ENCODE measurements around the gene MCM5. TPM values are rescaled to one million over a fixed set of nuclear protein-coding genes. Genes with fewer than 3 reads are reported as not detected.

Gene MCM5
- total and polyA plus RNA-seq, 2 of the 13 experiments (the other 11 are each of a cell fraction or from before 2014, with no cell fraction given) = 40.2 to 93.5 TPM

GRCh38 chr22:35399678-35400500 lies at the start of gene MCM5 (continued):
- TF ChIP-seq ZNF280B (CRISPR knock-in tag; IDR thresholded peaks at IDR 0.05; ENCODE audit: borderline replicate concordance) (peak; percentile 54; the same call in 1 of the 2 replicates), FLYWCH1 (CRISPR knock-in tag; IDR thresholded peaks at IDR 0.05) (peak; percentile 95; the same call in 1 of the 2 replicates), ZFP1 (CRISPR knock-in tag; IDR thresholded peaks at IDR 0.05) (0 out of 2 replicates have a peak, but pooled peaks have one; percentile 20), ADNP (CRISPR knock-in tag; IDR thresholded peaks at IDR 0.05) (no peak), SRSF1 (optimal IDR thresholded peaks at IDR 0.05; ENCODE audit: low read depth, low read length) (peak; percentile 68), ZNF639 (CRISPR knock-in tag; conservative IDR thresholded peaks at IDR 0.05) (no peak), ZNF691 (CRISPR knock-in tag; IDR thresholded peaks at IDR 0.05; ENCODE audit: borderline replicate concordance, low read depth) (no peak), ZNF564 (CRISPR knock-in tag; IDR thresholded peaks at IDR 0.05) (peak; percentile 90; the same call in 1 of the 2 replicates), ZNF343 (CRISPR knock-in tag; IDR thresholded peaks at IDR 0.05) (0 out of 2 replicates have a peak, but pooled peaks have one; percentile 48), NFIC (IDR thresholded peaks at IDR 0.05; ENCODE audit: low read length) (no peak), PAXIP1 (CRISPR knock-in tag; conservative IDR thresholded peaks at IDR 0.05) (no peak), SP4 (CRISPR knock-in tag; IDR thresholded peaks at IDR 0.05) (peak; percentile 94), GPN1 (CRISPR knock-in tag; IDR thresholded peaks at IDR 0.05; ENCODE audit: borderline replicate concordance) (no peak), ZMYM2 (CRISPR knock-in tag; IDR thresholded peaks at IDR 0.05) (0 out of 2 replicates have a peak, but pooled peaks have one; percentile 43), EP300 (IDR thresholded peaks at IDR 0.05; ENCODE audit: low read depth in 2 of 2, low read length in 2 of 2) (no peak), EP300 (CRISPR knock-in tag; IDR thresholded peaks at IDR 0.05; ENCODE audit: borderline replicate concordance) (no peak), ZNF709 (CRISPR knock-in tag; IDR thresholded peaks at IDR 0.05) (peak; percentile 87), TSC22D2 (CRISPR knock-in tag; IDR thresholded peaks at IDR 0.05; ENCODE audit: borderline replicate concordance) (0 out of 2 replicates have a peak, but pooled peaks have one; percentile 50), EZH2 (conservative IDR thresholded peaks at IDR 0.05; ENCODE audit: low read depth, low read length) (no peak)
- TF ChIP-seq, protein P1, sequence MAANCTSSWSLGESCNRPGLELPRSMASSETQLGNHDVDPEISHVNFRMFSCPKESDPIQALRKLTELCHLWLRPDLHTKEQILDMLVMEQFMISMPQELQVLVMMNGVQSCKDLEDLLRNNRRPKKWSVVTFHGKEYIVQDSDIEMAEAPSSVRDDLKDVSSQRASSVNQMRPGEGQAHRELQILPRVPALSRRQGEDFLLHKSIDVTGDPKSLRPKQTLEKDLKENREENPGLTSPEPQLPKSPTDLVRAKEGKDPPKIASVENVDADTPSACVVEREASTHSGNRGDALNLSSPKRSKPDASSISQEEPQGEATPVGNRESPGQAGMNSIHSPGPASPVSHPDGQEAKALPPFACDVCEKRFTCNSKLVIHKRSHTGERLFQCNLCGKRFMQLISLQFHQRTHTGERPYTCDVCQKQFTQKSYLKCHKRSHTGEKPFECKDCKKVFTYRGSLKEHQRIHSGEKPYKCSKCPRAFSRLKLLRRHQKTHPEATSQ (CRISPR knock-in tag; IDR thresholded peaks at IDR 0.05; ENCODE audit: borderline replicate concordance) = peak; percentile 47; the same call in 1 of the 2 replicates

Data from HepG2 (cell line).